GM21367 (cell line): ENCODE results near the gene PTGDR2.

Source experiments
- ATAC-seq: cut with Tn5 transposase; IDR thresholded peaks from one replicate; pipeline ENCODE4 v1.9.1; 2021; ENCODE audit not compliant: unreplicated experiment

Gene PTGDR2

DNA sequence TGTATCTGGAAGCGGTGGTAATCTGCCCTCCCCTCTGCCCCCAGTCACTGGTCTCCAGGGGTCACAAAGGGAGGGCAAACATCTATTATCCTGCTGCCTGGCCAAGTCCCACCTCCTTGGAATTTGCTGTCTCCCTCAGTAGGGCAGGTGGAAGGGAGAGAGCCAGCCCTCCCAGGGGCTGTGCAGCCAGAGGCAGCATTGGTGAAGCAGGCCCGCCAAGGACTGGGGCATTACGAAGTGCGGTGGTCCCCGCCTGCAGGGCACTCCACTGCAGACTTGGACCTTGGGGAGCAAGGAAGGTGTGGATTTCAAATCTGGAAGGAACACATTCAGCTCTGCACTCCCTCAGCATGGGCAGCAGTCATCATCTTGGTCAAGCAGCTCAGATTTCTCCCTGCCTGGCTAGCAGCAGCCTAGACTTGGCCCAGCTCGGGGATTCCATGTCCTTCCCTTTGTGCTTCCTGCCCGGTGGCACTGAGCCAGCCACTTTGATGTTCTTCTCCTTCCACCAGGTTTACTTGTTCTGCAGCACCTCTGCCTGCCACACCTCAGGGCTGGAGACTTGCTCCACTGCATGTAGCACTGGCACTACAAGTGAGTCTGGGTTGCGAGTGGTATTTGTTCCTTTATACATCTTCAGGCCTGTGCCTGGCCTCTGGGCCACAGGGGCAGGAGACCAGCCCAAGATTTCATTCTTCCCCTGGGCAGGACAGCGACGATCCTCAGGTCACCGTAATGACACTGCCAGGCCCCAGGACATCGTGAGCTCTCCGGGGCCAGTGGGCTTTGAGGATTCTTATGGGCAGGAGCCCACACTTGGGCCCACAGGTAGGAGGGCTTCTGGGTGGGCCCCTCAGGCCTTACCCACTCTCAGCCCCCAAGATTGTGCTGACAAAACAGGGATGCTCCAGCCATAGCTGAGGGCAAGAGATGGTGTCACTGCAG, 18.9 kb upstream of the PTGDR2 start:
- no peak for ATAC-seq

- ATAC-seq, result no peak
Measured at GRCh38 chr11:60873533-60873932, 17.8 kb upstream of the PTGDR2 start.

- no peak for ATAC-seq
Measured at GRCh38 chr11:60872961-60873524, 17.3 kb upstream of the PTGDR2 start.

DNA sequence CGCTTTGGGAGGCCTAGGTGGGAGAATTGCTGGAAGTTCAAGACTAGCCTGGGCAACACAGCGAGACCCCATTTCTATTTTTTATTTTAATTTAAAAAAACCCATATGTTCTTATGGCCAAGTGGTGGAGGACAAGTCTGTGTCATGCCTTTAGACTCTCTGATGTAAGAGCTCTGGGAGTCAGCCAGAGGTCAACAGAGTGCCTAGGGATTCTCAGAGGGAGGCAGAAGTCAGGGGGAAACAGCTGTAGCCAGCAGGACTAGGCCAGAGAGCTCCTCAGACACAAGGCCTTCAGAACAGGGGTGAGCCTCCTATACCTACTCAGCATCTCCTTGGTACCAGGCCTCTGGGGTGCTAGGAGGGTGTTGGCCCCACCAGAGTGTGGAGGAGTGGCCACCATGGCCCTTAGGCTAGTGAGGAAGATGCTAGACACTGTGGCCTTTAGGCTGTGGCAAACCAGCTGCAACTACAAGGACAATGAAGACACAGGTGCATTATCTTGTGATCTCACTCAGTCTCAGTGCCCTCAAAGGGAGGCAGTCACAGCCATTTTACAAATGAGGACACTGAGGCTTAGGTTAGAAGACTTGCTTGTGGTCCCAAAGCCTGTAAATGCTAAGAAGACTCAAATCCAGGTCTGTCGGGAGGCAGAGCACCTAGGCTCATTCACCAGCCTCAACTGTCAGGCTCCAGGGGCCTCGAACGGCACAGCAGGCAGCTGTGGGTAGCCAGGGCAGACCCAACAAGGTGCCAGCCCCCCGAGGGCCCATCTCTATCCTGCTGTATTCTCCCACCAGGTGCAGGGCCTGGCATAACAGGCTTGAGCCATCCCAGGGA, 16.6 kb upstream of the PTGDR2 start:
- ATAC-seq, result no peak

DNA sequence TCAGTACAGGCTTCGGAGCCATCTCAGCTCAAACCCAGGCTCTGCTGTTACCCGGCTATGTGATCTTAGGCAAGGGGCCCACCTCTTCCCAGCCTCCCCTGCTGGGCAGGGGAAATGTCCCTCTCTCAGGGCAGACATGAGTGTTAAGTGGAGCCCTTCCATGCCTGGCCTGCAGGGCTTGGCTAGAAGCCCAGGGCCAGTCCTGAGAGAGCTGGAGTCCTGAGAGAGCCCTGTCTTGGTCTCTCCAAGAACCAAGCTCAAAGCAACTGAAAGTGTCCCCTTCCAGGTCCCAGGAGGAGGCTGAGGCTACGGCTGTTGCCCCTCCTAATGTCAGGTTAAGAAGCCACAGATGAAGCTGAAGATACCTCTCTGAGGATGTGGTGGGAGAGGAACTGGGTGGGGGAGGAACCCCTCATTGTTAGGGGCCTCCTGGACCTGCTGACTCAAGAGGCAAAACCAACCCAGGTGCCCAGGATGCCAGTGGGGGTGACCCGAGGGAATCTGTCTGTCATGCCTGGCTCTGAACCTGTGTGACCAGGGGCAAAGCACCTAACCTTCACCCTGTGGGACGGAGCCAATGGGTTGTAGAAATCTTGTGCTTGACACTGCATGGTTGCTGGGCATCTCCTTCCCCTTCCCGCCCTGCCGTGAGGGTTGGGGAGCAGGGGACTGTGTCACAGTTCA, 15.8 kb upstream of the PTGDR2 start:
- ATAC-seq, result no peak

GRCh38 chr11:60870733-60871377, 15.1 kb upstream of the PTGDR2 start:
- ATAC-seq, result no peak

DNA sequence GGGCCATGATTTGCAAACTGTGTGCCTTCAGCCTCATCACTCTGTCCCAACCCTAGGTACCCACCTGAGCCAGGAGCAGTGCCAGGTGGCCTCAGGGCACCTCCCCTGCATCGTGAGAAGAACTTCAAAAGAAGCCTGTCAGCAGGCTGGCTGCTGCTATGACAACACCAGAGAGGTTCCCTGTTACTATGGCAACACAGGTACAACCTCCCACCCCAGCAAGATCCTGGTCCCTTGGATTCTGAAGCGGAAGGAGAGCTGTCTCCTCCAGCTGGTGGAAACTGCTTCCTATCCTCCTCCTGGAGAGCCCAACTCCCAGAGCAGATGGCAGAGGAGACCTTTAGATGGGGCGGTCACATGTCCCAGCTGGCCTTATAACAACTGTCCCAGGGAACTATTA, 14.5 kb upstream of the PTGDR2 start:
- ATAC-seq, result no peak

DNA sequence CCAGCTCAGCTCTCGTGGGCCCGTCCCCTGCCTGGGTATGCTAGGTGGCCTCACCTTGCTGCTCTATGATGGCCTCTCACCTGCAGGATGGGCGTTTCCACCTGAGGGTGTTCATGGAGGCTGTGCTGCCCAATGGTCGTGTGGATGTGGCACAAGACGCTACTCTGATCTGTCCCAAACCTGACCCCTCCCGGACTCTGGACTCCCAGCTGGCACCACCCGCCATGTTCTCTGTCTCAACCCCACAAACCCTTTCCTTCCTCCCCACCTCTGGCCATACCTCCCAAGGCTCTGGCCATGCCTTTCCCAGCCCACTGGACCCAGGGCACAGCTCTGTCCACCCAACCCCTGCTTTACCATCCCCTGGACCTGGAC, 13.7 kb upstream of the PTGDR2 start:
- ATAC-seq, result no peak

DNA sequence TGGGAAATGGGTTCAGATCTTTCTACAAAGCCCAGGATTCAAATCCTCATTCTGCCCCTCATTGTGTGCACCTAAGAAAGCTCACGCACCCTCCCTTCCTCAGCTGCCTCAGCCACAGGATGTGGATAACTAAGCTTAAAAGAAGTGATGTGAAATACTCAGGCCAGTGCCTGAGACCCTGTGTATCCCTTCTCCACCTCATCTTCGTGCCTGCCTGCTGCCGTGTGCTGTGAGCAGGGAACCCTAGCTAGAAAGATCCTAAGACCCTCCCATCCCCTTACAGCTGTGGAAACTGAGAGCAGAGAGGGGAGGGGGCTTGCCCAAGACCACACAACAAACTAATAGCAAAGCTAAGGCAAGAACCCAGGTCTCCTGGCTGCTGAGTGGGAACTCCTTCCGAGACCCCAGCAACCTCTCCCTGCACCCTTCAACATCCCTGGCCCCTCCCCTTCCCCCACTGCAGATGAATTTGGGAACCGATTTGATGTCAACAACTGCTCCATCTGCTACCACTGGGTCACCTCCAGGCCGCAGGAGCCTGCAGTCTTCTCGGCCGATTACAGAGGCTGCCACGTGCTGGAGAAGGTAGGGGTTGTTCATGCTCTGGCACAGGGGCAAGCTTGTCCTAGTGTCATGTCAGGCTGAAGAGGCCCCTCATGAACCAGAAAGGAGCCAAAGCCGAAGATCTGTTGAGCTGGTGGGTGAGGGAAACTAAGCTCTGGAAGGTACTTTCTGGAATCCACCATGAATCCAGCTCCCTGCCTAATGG, 13.1 kb upstream of the PTGDR2 start:
- no peak for ATAC-seq

- ATAC-seq, result no peak
Measured at GRCh38 chr11:60867871-60868681, 12.3 kb upstream of the PTGDR2 start.

DNA sequence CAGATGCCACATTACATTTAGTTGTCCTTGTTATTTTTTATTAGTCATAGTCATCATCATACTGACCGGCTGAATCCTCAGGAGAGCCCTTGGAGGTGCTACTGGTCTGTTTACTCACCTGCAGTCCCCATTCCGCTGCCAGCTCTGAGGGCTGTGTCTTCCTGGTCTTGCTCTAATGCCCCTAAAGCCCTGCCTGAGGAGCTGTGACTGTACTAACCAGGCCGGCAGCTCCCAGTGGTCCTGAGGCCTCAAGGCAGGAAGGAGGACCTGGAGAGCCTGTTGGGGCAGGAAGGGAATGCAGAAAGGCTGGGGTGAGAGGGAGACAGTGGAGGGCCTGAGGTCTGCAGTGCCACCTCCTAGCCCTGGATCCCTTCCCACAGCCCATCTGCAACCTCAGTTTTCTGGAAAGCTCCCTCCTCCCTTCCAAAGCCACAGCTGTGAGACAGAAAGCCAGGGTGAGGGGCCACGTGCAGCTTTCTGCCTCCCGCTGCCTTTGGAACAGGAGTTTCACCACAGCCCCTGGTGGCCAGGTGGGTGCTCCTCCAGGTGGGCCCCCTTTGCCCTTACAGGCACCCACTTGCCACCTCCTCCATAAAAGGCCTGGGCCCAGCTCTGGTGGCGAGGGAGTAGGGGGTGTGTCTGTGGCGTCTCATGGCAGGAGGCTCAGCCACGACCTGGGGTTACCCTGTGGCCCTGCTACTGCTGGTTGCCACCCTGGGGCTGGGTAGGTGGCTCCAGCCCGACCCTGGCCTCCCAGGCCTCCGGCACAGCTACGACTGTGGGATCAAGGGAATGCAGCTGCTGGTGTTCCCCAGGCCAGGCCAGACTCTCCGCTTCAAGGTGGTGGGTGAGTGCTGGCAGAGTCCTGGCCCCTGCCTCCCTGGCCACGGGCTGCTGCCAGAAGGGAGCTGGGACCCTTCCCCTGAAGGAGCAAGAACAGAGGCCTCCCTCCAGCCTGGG, 11.4 kb upstream of the PTGDR2 start, which contains the start of gene ZP1:
TSS of gene ZP1 (plus strand) at position 632 of the 960 bp plus-strand sequence. CDS start at position 652, 20 bp downstream.
- no peak for ATAC-seq

DNA sequence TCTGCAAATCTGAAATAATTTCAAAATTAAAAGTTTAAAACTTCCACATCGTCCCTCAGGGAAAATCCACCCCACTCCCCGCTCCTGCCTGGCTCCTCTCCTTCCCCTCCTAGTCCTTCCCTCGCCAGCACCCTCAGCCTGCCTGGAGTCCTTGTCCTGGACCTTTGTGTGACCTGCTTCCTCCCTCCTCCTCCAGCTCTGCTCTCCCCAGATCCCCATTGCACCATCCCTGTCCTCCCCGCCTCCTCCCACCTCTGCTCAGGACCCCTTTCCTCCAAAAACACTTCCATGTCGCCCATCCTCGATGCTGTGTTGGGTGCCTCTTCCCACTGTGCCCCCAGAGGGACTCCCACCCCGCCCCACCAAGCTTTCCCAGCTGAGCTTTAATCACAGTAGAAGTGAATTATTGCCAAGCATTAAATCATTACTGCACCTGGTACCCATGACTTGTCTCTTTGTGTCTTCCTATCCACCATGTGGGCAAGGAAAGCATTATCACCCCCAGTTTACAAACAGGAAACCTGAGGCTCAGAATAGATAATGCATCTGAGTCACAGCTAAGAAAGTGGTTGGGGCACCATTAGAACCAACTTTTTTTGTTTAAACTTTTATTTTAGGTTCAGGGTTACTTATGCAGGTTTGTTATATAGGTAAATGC, 9.2 kb upstream of the PTGDR2 start:
- ATAC-seq, result no peak

- no peak for ATAC-seq
Measured at GRCh38 chr11:60863550-60864521, 8.1 kb upstream of the PTGDR2 start.

- no peak for ATAC-seq
Measured at GRCh38 chr11:60862171-60862570, 6.4 kb upstream of the PTGDR2 start.

DNA sequence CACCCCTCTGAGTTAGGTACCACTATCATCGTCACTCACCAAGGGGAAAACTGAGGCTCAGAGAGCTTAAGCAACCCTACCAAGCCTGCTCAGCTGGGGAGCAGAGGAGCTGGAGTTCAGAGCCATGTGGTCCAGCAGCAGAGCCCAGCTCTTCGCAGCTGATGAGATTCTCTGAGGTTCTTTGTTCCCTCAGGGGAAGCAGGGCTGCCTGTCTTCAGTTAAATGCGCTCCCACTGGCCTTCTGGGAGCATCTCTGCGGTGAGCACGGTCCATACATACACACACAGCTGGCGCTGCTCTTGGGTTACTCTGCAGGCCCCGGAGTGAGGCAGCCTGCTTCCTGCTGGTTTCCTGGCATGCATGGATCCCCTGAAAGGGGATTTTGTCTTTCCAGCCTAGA, 5.2 kb upstream of the PTGDR2 start:
- ATAC-seq, result no peak

- no peak for ATAC-seq
Measured at GRCh38 chr11:60859616-60860250, 4.0 kb upstream of the PTGDR2 start.
